ENCODE measurements around the gene PMM1. TPM values are rescaled to one million over a fixed set of nuclear protein-coding genes. Genes with fewer than 3 reads are reported as not detected.

PMM1 gene
- total RNA-seq, 1 donor from 2014 or later: 17.4 TPM

- no peak for TF ChIP-seq CTCF (IDR thresholded peaks at IDR 0.05; ENCODE audit: insufficient read depth, low read length, severe bottlenecking)
- H3K4me3 ChIP-seq (ENCODE audit: low read depth, low read length): no peak overlapping the region
- H3K27me3 ChIP-seq (ENCODE audit: control insufficient read depth, insufficient read depth, low read length): no peaks in the 10 kb centered on the region
- peaks cover 28% of the 10 kb centered on the region for H3K36me3 ChIP-seq (ENCODE audit: control insufficient read depth, insufficient read depth, low read length)
- no peak for DNase-seq (ENCODE audit: low read depth)
- FAIRE-seq: peak; percentile 18
Observed at GRCh38 chr22:41534219-41534618, 55.4 kb downstream of the PMM1 start.

- TF ChIP-seq CTCF (IDR thresholded peaks at IDR 0.05; ENCODE audit: insufficient read depth, low read length, severe bottlenecking): peak; percentile 81
- peaks cover 33% of the 10 kb centered on the region for H3K36me3 ChIP-seq (ENCODE audit: control insufficient read depth, insufficient read depth, low read length)
- no peak overlapping the region for H3K4me3 ChIP-seq (ENCODE audit: low read depth, low read length)
- no peaks in the 10 kb centered on the region for H3K27me3 ChIP-seq (ENCODE audit: control insufficient read depth, insufficient read depth, low read length)
- FAIRE-seq: peak; percentile 36
- DNase-seq (ENCODE audit: low read depth): peak; percentile 34
Observed at GRCh38 chr22:41532908-41533825, 56.5 kb downstream of the PMM1 start.

- no peak for DNase-seq (ENCODE audit: low read depth)
- Histone ChIP-seq H3K36me3 (ENCODE audit: control insufficient read depth, insufficient read depth, low read length) (peaks cover 43% of the 10 kb centered on the region), H3K4me3 (ENCODE audit: low read depth, low read length) (no peak overlapping the region), H3K27me3 (ENCODE audit: control insufficient read depth, insufficient read depth, low read length) (no peaks in the 10 kb centered on the region)
- TF ChIP-seq CTCF (IDR thresholded peaks at IDR 0.05; ENCODE audit: insufficient read depth, low read length, severe bottlenecking): no peak
- peak; percentile 55 for FAIRE-seq
Observed at GRCh38 chr22:41531715-41532477, 57.7 kb downstream of the PMM1 start.

GRCh38 chr22:41530890-41531714 lies 58.5 kb downstream of the PMM1 start:
- DNase-seq (ENCODE audit: low read depth) (no peak), FAIRE-seq (no peak)
- TF ChIP-seq CTCF (IDR thresholded peaks at IDR 0.05; ENCODE audit: insufficient read depth, low read length, severe bottlenecking): no peak
- peaks cover 48% of the 10 kb centered on the region for H3K36me3 ChIP-seq (ENCODE audit: control insufficient read depth, insufficient read depth, low read length)
- H3K4me3 ChIP-seq (ENCODE audit: low read depth, low read length): no peak overlapping the region
- H3K27me3 ChIP-seq (ENCODE audit: control insufficient read depth, insufficient read depth, low read length): no peaks in the 10 kb centered on the region

GRCh38 chr22:41528938-41529561 lies 60.6 kb downstream of the PMM1 start:
- FAIRE-seq: peak; percentile 40

More at GRCh38 chr22:41528938-41529561, 60.6 kb downstream of the PMM1 start:
- no peak for TF ChIP-seq CTCF (IDR thresholded peaks at IDR 0.05; ENCODE audit: insufficient read depth, low read length, severe bottlenecking)
- Histone ChIP-seq H3K36me3 (ENCODE audit: control insufficient read depth, insufficient read depth, low read length) (peaks cover 55% of the 10 kb centered on the region), H3K4me3 (ENCODE audit: low read depth, low read length) (no peak overlapping the region), H3K27me3 (ENCODE audit: control insufficient read depth, insufficient read depth, low read length) (no peaks in the 10 kb centered on the region)
- no peak for DNase-seq (ENCODE audit: low read depth)
